Testis (tissue), 2 donors: ENCODE measurements around the gene ATOSB.

Experiments
- CTCF ChIP-seq, 3 experiments: fragments of 450-650 bp in 2 of 3; fragments of 200-600 bp in 1 of 3; sonication (generic) in 1 of 3; IDR thresholded peaks; one replicate each; pipeline ENCODE4 v1.5.1; 2016 to 2019; ENCODE audit warnings: antibody characterized with exemption in 3 of 3, mild to moderate bottlenecking in 2 of 3, moderate library complexity in 1 of 3
- POLR2A ChIP-seq: fragments of 450-650 bp; IDR thresholded peaks from one replicate; pipeline ENCODE4 v1.6.1; 2017; ENCODE audit warnings: antibody characterized with exemption, mild to moderate bottlenecking, moderate library complexity

- TF ChIP-seq CTCF (IDR thresholded peaks at IDR 0.05) (no peak), POLR2A (no peak)
Observed at GRCh38 chr9:35136866-35137265, 21.2 kb upstream of the ATOSB start.
